SK-N-SH (cell line): ENCODE results near the gene CLEC2D. TPM values are rescaled to one million over a fixed set of nuclear protein-coding genes. Genes with fewer than 3 reads are reported as not detected.

Experiments
- CTCF ChIA-PET: fragments of 300-600, 350-600 bp; formaldehyde crosslinking; extraction: SDS; loops from one replicate; lab custom pipeline; 2021; lab: Yijun Ruan, JAX
- POLR2A ChIA-PET: fragments of 350-600 bp; sonication (Branson Sonifier 250); formaldehyde crosslinking; extraction: SDS; loops from one replicate; lab custom pipeline; 2020; ENCODE audit warnings: antibody characterized with exemption, inconsistent platforms; lab: Yijun Ruan, JAX
- DNase-seq: peaks from one replicate; pipeline ENCODE4 v3.0.0; 2012
- H2AFZ ChIP-seq: fragments of 200-600 bp; sonication (generic); 2 replicates; pipeline ENCODE4 v1.8.1; 2016; ENCODE audit warnings: antibody characterized with exemption, mild to moderate bottlenecking, low read depth
- H3F3A ChIP-seq: fragments of 200-600 bp; sonication (generic); replicated peaks from 2 replicates; pipeline ENCODE3; 2016; ENCODE audit warnings: antibody characterized with exemption, mild to moderate bottlenecking; ENCODE audit not compliant: insufficient read depth
- H3K27ac ChIP-seq, 2 experiments: fragments of 200-500 bp in 1 of 2; fragments of 200-600 bp in 1 of 2; sonication (Bioruptor generic) in 1 of 2; sonication (generic), shearing (Covaris generic) in 1 of 2; 2 replicates each; pipeline versions ENCODE4 v1.5.1 to v1.6.1; 2014 to 2016; ENCODE audit warnings: low read depth in 2 of 2, inconsistent platforms in 1 of 2, low read length in 1 of 2, mild to moderate bottlenecking in 1 of 2, mixed read lengths in 1 of 2
- H3K27me3 ChIP-seq: fragments of 200-600 bp; sonication (generic), shearing (Covaris generic); 2 replicates; pipeline ENCODE4 v1.6.1; 2016; ENCODE audit warnings: mixed run types; ENCODE audit not compliant: insufficient read depth
- H3K36me3 ChIP-seq, 2 experiments: fragments of 200-500 bp in 1 of 2; fragments of 200-600 bp in 1 of 2; sonication (Bioruptor generic) in 1 of 2; sonication (generic) in 1 of 2; replicated peaks in 1 of 2; 2 replicates each; pipeline versions ENCODE3 to v1.5.1; 2014 to 2016; ENCODE audit warnings: low read length in 1 of 2, mild to moderate bottlenecking in 1 of 2; ENCODE audit not compliant: insufficient read depth in 2 of 2, control insufficient read depth in 1 of 2
- H3K4me1 ChIP-seq, 2 experiments: fragments of 200-500 bp in 1 of 2; fragments of 200-600 bp in 1 of 2; sonication (Bioruptor generic) in 1 of 2; sonication (generic), shearing (Covaris generic) in 1 of 2; 2 replicates each; pipeline versions ENCODE4 v1.5.1 to v1.6.1; 2014 to 2016; ENCODE audit warnings: low read depth in 1 of 2, low read length in 1 of 2, mixed run types in 1 of 2; ENCODE audit not compliant: insufficient read depth in 2 of 2, control insufficient read depth in 1 of 2
- H3K4me2 ChIP-seq: fragments of 200-600 bp; sonication (generic), shearing (Covaris generic); 2 replicates; pipeline ENCODE4 v1.6.1; 2017; ENCODE audit warnings: mixed run types
- H3K4me3 ChIP-seq, 2 experiments: fragments of 200-500 bp in 1 of 2; fragments of 200-600 bp in 1 of 2; sonication (Bioruptor generic) in 1 of 2; sonication (generic), shearing (Covaris generic) in 1 of 2; 2 replicates each; pipeline versions ENCODE4 v1.5.1 to v1.8.1; 2014 to 2016; ENCODE audit warnings: low read depth in 2 of 2, inconsistent platforms in 1 of 2, low read length in 1 of 2, mild to moderate bottlenecking in 1 of 2, mixed read lengths in 1 of 2, moderate library complexity in 1 of 2
- H3K79me2 ChIP-seq: fragments of 200-600 bp; sonication (generic); 2 replicates; pipeline ENCODE4 v1.8.1; 2017; ENCODE audit warnings: mild to moderate bottlenecking; ENCODE audit not compliant: insufficient read depth
- H3K9ac ChIP-seq: fragments of 200-600 bp; sonication (generic); 2 replicates; pipeline ENCODE4 v1.6.1; 2017; ENCODE audit warnings: mixed run types
- H3K9me2 ChIP-seq: fragments of 200-600 bp; sonication (generic); 2 replicates; pipeline ENCODE4 v1.6.1; 2017; ENCODE audit warnings: mixed run types
- H3K9me3 ChIP-seq: fragments of 200-600 bp; sonication (generic); 2 replicates; pipeline ENCODE4 v1.6.1; 2017; ENCODE audit warnings: mixed run types, mild to moderate bottlenecking, moderate library complexity
- H4K20me1 ChIP-seq: fragments of 200-600 bp; sonication (generic); 2 replicates; pipeline ENCODE4 v1.6.1; 2017; ENCODE audit warnings: mild to moderate bottlenecking, mixed run types; ENCODE audit not compliant: insufficient read depth
- ELF1 ChIP-seq: IDR thresholded peaks from 2 replicates; pipeline ENCODE4 v1.4.0; 2012
- EZH2phosphoT487 ChIP-seq: fragments of 200-600 bp; sonication (generic); IDR thresholded peaks from 2 replicates; pipeline ENCODE4 v1.6.1; 2017; ENCODE audit warnings: low read depth, mixed run types, mild to moderate bottlenecking, antibody characterized with exemption, moderate library complexity, borderline replicate concordance
- FOSL2 ChIP-seq: IDR thresholded peaks from 2 replicates; pipeline ENCODE4 v1.4.0; 2012; ENCODE audit warnings: low read depth, mild to moderate bottlenecking, moderate library complexity, borderline replicate concordance
- GABPA ChIP-seq: IDR thresholded peaks from 2 replicates; pipeline ENCODE4 v1.4.0; 2012; ENCODE audit warnings: low read depth, mild to moderate bottlenecking
- GATA2 ChIP-seq: sonication (generic); formaldehyde crosslinking; IDR thresholded peaks from 2 replicates; pipeline ENCODE4 v1.5.0; 2020; ENCODE audit warnings: mild to moderate bottlenecking, missing genetic modification reagents
- JUND ChIP-seq: IDR thresholded peaks from 2 replicates; pipeline ENCODE4 v1.4.0; 2012
- MAX ChIP-seq: IDR thresholded peaks from 2 replicates; pipeline ENCODE4 v1.4.0; 2012; ENCODE audit warnings: low read depth
- MXI1 ChIP-seq: IDR thresholded peaks from 2 replicates; pipeline ENCODE4 v1.6.1; 2012; ENCODE audit warnings: mild to moderate bottlenecking, low read depth, low read length, improper control_type of control experiment
- NFIC ChIP-seq: IDR thresholded peaks from 2 replicates; pipeline ENCODE4 v1.4.0; 2012; ENCODE audit warnings: borderline replicate concordance
- NRF1 ChIP-seq: IDR thresholded peaks from 2 replicates; pipeline ENCODE4 v1.6.1; 2012; ENCODE audit warnings: low read depth, mild to moderate bottlenecking, low read length
- RCOR1 ChIP-seq: fragments of 150-350 bp; IDR thresholded peaks from 2 replicates; pipeline ENCODE4 v1.6.1; 2017; ENCODE audit warnings: antibody characterized with exemption, low read length
- RXRA ChIP-seq: IDR thresholded peaks from 2 replicates; pipeline ENCODE4 v1.4.0; 2012; ENCODE audit warnings: low read depth, mild to moderate bottlenecking, borderline replicate concordance
- SIN3A ChIP-seq: IDR thresholded peaks from 2 replicates; pipeline ENCODE4 v1.6.1; 2012; ENCODE audit warnings: low read depth, mild to moderate bottlenecking, low read length, moderate library complexity, borderline replicate concordance
- TCF12 ChIP-seq: IDR thresholded peaks from 2 replicates; pipeline ENCODE4 v1.4.0; 2012
- TEAD4 ChIP-seq: IDR thresholded peaks from 2 replicates; pipeline ENCODE4 v1.4.0; 2012; ENCODE audit warnings: mild to moderate bottlenecking, borderline replicate concordance; ENCODE audit not compliant: insufficient read depth
- ZBTB33 ChIP-seq: IDR thresholded peaks from 2 replicates; pipeline ENCODE4 v1.4.0; 2012; ENCODE audit warnings: low read depth, borderline replicate concordance
- WGBS: methylation state at CpG from one replicate; pipeline ENCODE4 v1.1.6; 2017; ENCODE audit warnings: low lambda C conversion rate; 5-methylcytosine and 5-hydroxymethylcytosine counted together
- polyA plus RNA-seq, 3 experiments: library from polyadenylated mRNA; depleted of rRNA; stranded (reverse); fragments of >200 nt; gene quantifications; 2 replicates each; pipeline ENCODE4 v1.2.3, GENCODE V29; 2012
- TF ChIP-seq, protein P1 (sequence below): fragments of 200-600 bp; sonication (generic); IDR thresholded peaks from 2 replicates; pipeline ENCODE4 v1.6.1; 2017; ENCODE audit warnings: antibody characterized with exemption, mild to moderate bottlenecking, moderate library complexity
- TF ChIP-seq, protein P2 (sequence below): fragments of 150-350 bp; IDR thresholded peaks from 2 replicates; pipeline ENCODE4 v1.6.1; 2016; ENCODE audit warnings: mild to moderate bottlenecking, low read depth, low read length
- TF ChIP-seq, protein P3 (sequence below): IDR thresholded peaks from 2 replicates; pipeline ENCODE4; 2012

The CLEC2D gene
- polyA plus RNA-seq, 1 of the 3 experiments (the other 2 are of a cell fraction), result 0.81 TPM

GRCh38 chr12:9685915-9686314 lies 16.4 kb downstream of the CLEC2D start:
- Histone ChIP-seq H3F3A (no peaks in the 10 kb centered on the region), H3K36me3 (peaks cover 4 to 15% of the 10 kb centered on the region in 2 experiments), H3K9me3 (peaks cover 12% of the 10 kb centered on the region; the same call in 1 of the 2 replicates)
- TF ChIP-seq NFIC (no peak), TEAD4 (no peak), EZH2phosphoT487 (no peak), FOSL2 (no peak)
- TF ChIP-seq, protein P1, sequence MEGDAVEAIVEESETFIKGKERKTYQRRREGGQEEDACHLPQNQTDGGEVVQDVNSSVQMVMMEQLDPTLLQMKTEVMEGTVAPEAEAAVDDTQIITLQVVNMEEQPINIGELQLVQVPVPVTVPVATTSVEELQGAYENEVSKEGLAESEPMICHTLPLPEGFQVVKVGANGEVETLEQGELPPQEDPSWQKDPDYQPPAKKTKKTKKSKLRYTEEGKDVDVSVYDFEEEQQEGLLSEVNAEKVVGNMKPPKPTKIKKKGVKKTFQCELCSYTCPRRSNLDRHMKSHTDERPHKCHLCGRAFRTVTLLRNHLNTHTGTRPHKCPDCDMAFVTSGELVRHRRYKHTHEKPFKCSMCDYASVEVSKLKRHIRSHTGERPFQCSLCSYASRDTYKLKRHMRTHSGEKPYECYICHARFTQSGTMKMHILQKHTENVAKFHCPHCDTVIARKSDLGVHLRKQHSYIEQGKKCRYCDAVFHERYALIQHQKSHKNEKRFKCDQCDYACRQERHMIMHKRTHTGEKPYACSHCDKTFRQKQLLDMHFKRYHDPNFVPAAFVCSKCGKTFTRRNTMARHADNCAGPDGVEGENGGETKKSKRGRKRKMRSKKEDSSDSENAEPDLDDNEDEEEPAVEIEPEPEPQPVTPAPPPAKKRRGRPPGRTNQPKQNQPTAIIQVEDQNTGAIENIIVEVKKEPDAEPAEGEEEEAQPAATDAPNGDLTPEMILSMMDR, result no peak
- TF ChIP-seq, all 33 proteins: peak for 0
- POLR2A ChIA-PET, result no interaction called here
- DNase-seq, result no peak
- H3K4me1 ChIP-seq, result no peaks in the 10 kb centered on the region
- 65% methylated on average over 4 of the region's 4 CpGs for WGBS
- no peak overlapping the region for H3K9ac ChIP-seq
- H3K27ac ChIP-seq, result no peak overlapping the region
- CTCF ChIA-PET, result no interaction called here
- H4K20me1 ChIP-seq, result no peaks in the 10 kb centered on the region
- no peak overlapping the region for H3K4me3 ChIP-seq
- no peaks in the 10 kb centered on the region for H3K79me2 ChIP-seq
- H3K27me3 ChIP-seq, result no peaks in the 10 kb centered on the region
- H3K4me2 ChIP-seq, result no peak overlapping the region
- no peak overlapping the region for H2AFZ ChIP-seq
- H3K9me2 ChIP-seq, result no peaks in the 10 kb centered on the region; the same call in 1 of the 2 replicates

- H3K27me3 ChIP-seq, result no peaks in the 10 kb centered on the region
- H3K4me3 ChIP-seq, result no peak overlapping the region
- H3K79me2 ChIP-seq, result no peaks in the 10 kb centered on the region
- peaks cover 4 to 14% of the 10 kb centered on the region in 2 experiments for H3K36me3 ChIP-seq
- CTCF ChIA-PET, result interaction anchor here (0.5 to 1.8 kb wide), 3 partner anchors 21 to 356 kb away, joined by 4 to 5 read pairs (median 5); no protein-coding TSS in a partner anchor
- no peak for DNase-seq
- peaks cover 12% of the 10 kb centered on the region; the same call in 1 of the 2 replicates for H3K9me3 ChIP-seq
- H2AFZ ChIP-seq, result no peak overlapping the region
- no peaks in the 10 kb centered on the region; the same call in 1 of the 2 replicates for H3K9me2 ChIP-seq
- H3K9ac ChIP-seq, result no peak overlapping the region
- 35% methylated on average over 1 of the region's 1 CpG for WGBS
- no peaks in the 10 kb centered on the region for H4K20me1 ChIP-seq
- no peaks in the 10 kb centered on the region for H3K4me1 ChIP-seq
- H3F3A ChIP-seq, result no peaks in the 10 kb centered on the region
- H3K4me2 ChIP-seq, result no peak overlapping the region
- POLR2A ChIA-PET, result interaction anchor here (1.2 kb wide), 1 partner anchor 39 kb away, joined by 3 read pairs; no protein-coding TSS in a partner anchor
- no peak overlapping the region for H3K27ac ChIP-seq
- TF ChIP-seq ELF1, result no peak
- TF ChIP-seq GABPA, result no peak
- no peak for TF ChIP-seq MAX
- no peak for TF ChIP-seq MXI1
- no peak for TF ChIP-seq ZBTB33
- no peak for TF ChIP-seq RCOR1
- 0 out of 2 replicates have a peak, but pooled peaks have one; percentile 6 for TF ChIP-seq JUND
- TF ChIP-seq TCF12, result peak; percentile 6; the same call in 1 of the 2 replicates
- TF ChIP-seq, protein P2, sequence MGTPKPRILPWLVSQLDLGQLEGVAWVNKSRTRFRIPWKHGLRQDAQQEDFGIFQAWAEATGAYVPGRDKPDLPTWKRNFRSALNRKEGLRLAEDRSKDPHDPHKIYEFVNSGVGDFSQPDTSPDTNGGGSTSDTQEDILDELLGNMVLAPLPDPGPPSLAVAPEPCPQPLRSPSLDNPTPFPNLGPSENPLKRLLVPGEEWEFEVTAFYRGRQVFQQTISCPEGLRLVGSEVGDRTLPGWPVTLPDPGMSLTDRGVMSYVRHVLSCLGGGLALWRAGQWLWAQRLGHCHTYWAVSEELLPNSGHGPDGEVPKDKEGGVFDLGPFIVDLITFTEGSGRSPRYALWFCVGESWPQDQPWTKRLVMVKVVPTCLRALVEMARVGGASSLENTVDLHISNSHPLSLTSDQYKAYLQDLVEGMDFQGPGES, result no peak
- TF ChIP-seq, protein P1, result no peak
- no peak for TF ChIP-seq SIN3A
- TF ChIP-seq, protein P3, sequence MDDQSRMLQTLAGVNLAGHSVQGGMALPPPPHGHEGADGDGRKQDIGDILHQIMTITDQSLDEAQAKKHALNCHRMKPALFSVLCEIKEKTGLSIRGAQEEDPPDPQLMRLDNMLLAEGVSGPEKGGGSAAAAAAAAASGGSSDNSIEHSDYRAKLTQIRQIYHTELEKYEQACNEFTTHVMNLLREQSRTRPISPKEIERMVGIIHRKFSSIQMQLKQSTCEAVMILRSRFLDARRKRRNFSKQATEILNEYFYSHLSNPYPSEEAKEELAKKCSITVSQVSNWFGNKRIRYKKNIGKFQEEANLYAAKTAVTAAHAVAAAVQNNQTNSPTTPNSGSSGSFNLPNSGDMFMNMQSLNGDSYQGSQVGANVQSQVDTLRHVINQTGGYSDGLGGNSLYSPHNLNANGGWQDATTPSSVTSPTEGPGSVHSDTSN, result peak; percentile 50; the same call in 1 of the 2 replicates
- no peak for TF ChIP-seq NRF1
- peak; percentile 40 for TF ChIP-seq FOSL2
- no peak for TF ChIP-seq RXRA
- no peak for TF ChIP-seq GATA2 (CRISPR knock-in tag)
Observed at GRCh38 chr12:9687228-9687627, 17.7 kb downstream of the CLEC2D start.
